SK-N-MC (cell line): Measurements from ENCODE around the gene RUNX2.

ENCODE experiments used
- EZH2 ChIP-seq: fragments of 200-600 bp; sonication (generic); IDR thresholded peaks from one replicate; pipeline ENCODE4 v1.6.1; 2017; ENCODE audit warnings: antibody characterized with exemption
- FOXP2 ChIP-seq: optimal IDR thresholded peaks from 2 replicates; pipeline ENCODE3; 2011; ENCODE audit warnings: mild to moderate bottlenecking, moderate library complexity; ENCODE audit not compliant: insufficient read depth; ENCODE audit errors: extremely low read length, control extremely low read depth
- POLR2AphosphoS5 ChIP-seq: IDR thresholded peaks from 2 replicates; pipeline ENCODE4 v1.6.1; 2012; ENCODE audit warnings: mild to moderate bottlenecking, low read depth, low read length, borderline replicate concordance

GRCh38 chr6:45614488-45615285, 286.6 kb downstream of the RUNX2 start:
- TF ChIP-seq EZH2, result no peak
- TF ChIP-seq POLR2AphosphoS5, result no peak
- no peak for TF ChIP-seq FOXP2
